Measurements from ENCODE around the gene NNT. TPM values are rescaled to one million over a fixed set of nuclear protein-coding genes. Genes with fewer than 3 reads are reported as not detected.
"Not testable (repeated sequence)": the region's sequence is repeated elsewhere in the genome, so short reads cannot be mapped to it uniquely, and the experiment has no call there.

Gene NNT
- total and polyA plus RNA-seq, 3 experiments from 2014 or later: 43.5 to 87.3 (median 79.7) TPM

- Mint-ChIP-seq H3K9me3 (peaks cover 4 to 19% (median 12%) of the 10 kb centered on the region in 5 donors), H3K4me1 (peaks cover 13 to 53% (median 45%) of the 10 kb centered on the region in 3 donors), H3K27me3 (no peaks in the 10 kb centered on the region), H3K36me3 (peaks cover 46 to 74% (median 63%) of the 10 kb centered on the region in 3 donors), H3K4me3 (no peak overlapping the region), H3K27ac (no peak overlapping the region)
- H3K27ac ChIP-seq (ENCODE audit: low read depth, low read length): no peak overlapping the region
- no peaks in the 10 kb centered on the region for H3K4me1 ChIP-seq (ENCODE audit: insufficient read depth, low read length)
- POLR2A ChIA-PET: no interaction called here
- peaks cover 4% of the 10 kb centered on the region for H3K36me3 ChIP-seq (ENCODE audit: insufficient read depth, low read length)
- no peaks in the 10 kb centered on the region for H3K27me3 ChIP-seq (ENCODE audit: insufficient read depth, low read length, poor library complexity, severe bottlenecking)
- DNase-seq: no peak
- no peak overlapping the region for H3K4me3 ChIP-seq (ENCODE audit: low read length)
- CTCF ChIA-PET: no interaction called here
- H3K9me3 ChIP-seq (ENCODE audit: low read length): peaks cover 4% of the 10 kb centered on the region
Observed at GRCh38 chr5:43691893-43692292, 88.9 kb downstream of the NNT start.

- H3K36me3 Mint-ChIP-seq: peaks cover 49 to 75% (median 62%) of the 10 kb centered on the region in 3 donors
- no peaks in the 10 kb centered on the region for H3K4me1 ChIP-seq (ENCODE audit: insufficient read depth, low read length)
- H3K27me3 Mint-ChIP-seq: no peaks in the 10 kb centered on the region
Observed at GRCh38 chr5:43693411-43693810, 90.4 kb downstream of the NNT start.

GRCh38 chr5:43694027-43694426 lies 91.0 kb downstream of the NNT start:
- H3K4me1 ChIP-seq (ENCODE audit: insufficient read depth, low read length): no peaks in the 10 kb centered on the region
- H3K27ac Mint-ChIP-seq: no peak overlapping the region
- DNase-seq: no peak
- peaks cover 4% of the 10 kb centered on the region for H3K9me3 ChIP-seq (ENCODE audit: low read length)
- POLR2A ChIA-PET: no interaction called here
- no peaks in the 10 kb centered on the region for H3K27me3 ChIP-seq (ENCODE audit: insufficient read depth, low read length, poor library complexity, severe bottlenecking)
- peaks cover 44 to 69% (median 55%) of the 10 kb centered on the region in 3 donors for H3K36me3 Mint-ChIP-seq
- peaks cover 4% of the 10 kb centered on the region for H3K36me3 ChIP-seq (ENCODE audit: insufficient read depth, low read length)
- no peak overlapping the region for H3K4me3 ChIP-seq (ENCODE audit: low read length)
- no peak overlapping the region for H3K4me3 Mint-ChIP-seq
- no peaks in the 10 kb centered on the region for H3K27me3 Mint-ChIP-seq
- CTCF ChIA-PET: no interaction called here
- peaks cover 14 to 49% (median 47%) of the 10 kb centered on the region in 3 donors for H3K4me1 Mint-ChIP-seq
- no peak overlapping the region for H3K27ac ChIP-seq (ENCODE audit: low read depth, low read length)
- H3K9me3 Mint-ChIP-seq: peaks cover 4 to 19% (median 15%) of the 10 kb centered on the region in 5 donors

More at GRCh38 chr5:43693411-43693810, 90.4 kb downstream of the NNT start:
- H3K27me3 ChIP-seq (ENCODE audit: insufficient read depth, low read length, poor library complexity, severe bottlenecking): no peaks in the 10 kb centered on the region
- no peak overlapping the region for H3K27ac ChIP-seq (ENCODE audit: low read depth, low read length)
- H3K36me3 ChIP-seq (ENCODE audit: insufficient read depth, low read length): peaks cover 4% of the 10 kb centered on the region
- DNase-seq: no peak
- H3K4me3 Mint-ChIP-seq: no peak overlapping the region
- H3K4me3 ChIP-seq (ENCODE audit: low read length): no peak overlapping the region
- ChIA-PET CTCF (no interaction called here), POLR2A (no interaction called here)
- peaks cover 4% of the 10 kb centered on the region for H3K9me3 ChIP-seq (ENCODE audit: low read length)
- peaks cover 17 to 55% (median 51%) of the 10 kb centered on the region in 3 donors for H3K4me1 Mint-ChIP-seq
- peaks cover 4 to 19% (median 15%) of the 10 kb centered on the region in 5 donors for H3K9me3 Mint-ChIP-seq
- no peak overlapping the region for H3K27ac Mint-ChIP-seq

- H3K4me3 Mint-ChIP-seq; CTCF ChIA-PET; H3K4me3 ChIP-seq (ENCODE audit: low read length); H3K9me3 ChIP-seq (ENCODE audit: low read length); DNase-seq; H3K27me3 Mint-ChIP-seq; H3K4me1 ChIP-seq (ENCODE audit: insufficient read depth, low read length); H3K27me3 ChIP-seq (ENCODE audit: insufficient read depth, low read length, poor library complexity, severe bottlenecking); H3K27ac Mint-ChIP-seq; H3K27ac ChIP-seq (ENCODE audit: low read depth, low read length); POLR2A ChIA-PET: not testable (repeated sequence)
- Mint-ChIP-seq H3K9me3 (peaks cover 4 to 19% (median 15%) of the 10 kb centered on the region in 5 donors), H3K4me1 (peaks cover 12 to 44% (median 33%) of the 10 kb centered on the region in 3 donors), H3K36me3 (peaks cover 44 to 70% (median 55%) of the 10 kb centered on the region in 3 donors)
- peaks cover 14% of the 10 kb centered on the region for H3K36me3 ChIP-seq (ENCODE audit: insufficient read depth, low read length)
Observed at GRCh38 chr5:43696444-43696843, 93.5 kb downstream of the NNT start.

GRCh38 chr5:43699910-43700309 lies 96.9 kb downstream of the NNT start:
- no peaks in the 10 kb centered on the region for H3K27me3 ChIP-seq (ENCODE audit: insufficient read depth, low read length, poor library complexity, severe bottlenecking)
- no peak overlapping the region for H3K27ac ChIP-seq (ENCODE audit: low read depth, low read length)
- DNase-seq: no peak
- peaks cover 43 to 81% (median 55%) of the 10 kb centered on the region in 3 donors for H3K36me3 Mint-ChIP-seq
- no peaks in the 10 kb centered on the region for H3K4me1 ChIP-seq (ENCODE audit: insufficient read depth, low read length)
- H3K4me3 Mint-ChIP-seq: no peak overlapping the region
- peaks cover 4 to 11% (median 9%) of the 10 kb centered on the region in 5 donors for H3K9me3 Mint-ChIP-seq
- no peak overlapping the region for H3K4me3 ChIP-seq (ENCODE audit: low read length)
- ChIA-PET POLR2A (no interaction called here), CTCF (interaction anchor here (0.5 kb wide), 1 partner anchor 9 kb away, joined by 3 read pairs; no protein-coding TSS in a partner anchor)
- H3K27me3 Mint-ChIP-seq: no peaks in the 10 kb centered on the region
- peak overlapping the region in 1 of 8 donors; percentile 72 for H3K27ac Mint-ChIP-seq
- H3K36me3 ChIP-seq (ENCODE audit: insufficient read depth, low read length): peaks cover 30% of the 10 kb centered on the region
- H3K4me1 Mint-ChIP-seq: peaks cover 8 to 28% (median 16%) of the 10 kb centered on the region in 3 donors
- H3K9me3 ChIP-seq (ENCODE audit: low read length): peaks cover 4% of the 10 kb centered on the region

GRCh38 chr5:43700601-43701000 lies 97.6 kb downstream of the NNT start:
- POLR2A ChIA-PET: no interaction called here
- H3K36me3 ChIP-seq (ENCODE audit: insufficient read depth, low read length): peaks cover 37% of the 10 kb centered on the region

GRCh38 chr5:43701227-43701626 lies 98.2 kb downstream of the NNT start:
- no peak for DNase-seq
- H3K4me3 ChIP-seq (ENCODE audit: low read length): no peak overlapping the region
- no peaks in the 10 kb centered on the region for H3K27me3 ChIP-seq (ENCODE audit: insufficient read depth, low read length, poor library complexity, severe bottlenecking)
- no peaks in the 10 kb centered on the region for H3K9me3 ChIP-seq (ENCODE audit: low read length)
- Mint-ChIP-seq H3K27me3 (no peaks in the 10 kb centered on the region), H3K4me3 (no peak overlapping the region), H3K36me3 (peaks cover 39 to 77% (median 50%) of the 10 kb centered on the region in 3 donors), H3K4me1 (peaks cover 8 to 17% (median 9%) of the 10 kb centered on the region in 3 donors), H3K9me3 (peaks cover 0 to 6% (median 0%) of the 10 kb centered on the region in 5 donors), H3K27ac (peak overlapping the region in 2 of 8 donors; percentile 35 to 47)
- no peak overlapping the region for H3K27ac ChIP-seq (ENCODE audit: low read depth, low read length)
- POLR2A ChIA-PET: no interaction called here
- CTCF ChIA-PET: no interaction called here
- no peaks in the 10 kb centered on the region for H3K4me1 ChIP-seq (ENCODE audit: insufficient read depth, low read length)
- H3K36me3 ChIP-seq (ENCODE audit: insufficient read depth, low read length): peaks cover 37% of the 10 kb centered on the region

More at GRCh38 chr5:43700601-43701000, 97.6 kb downstream of the NNT start:
- Mint-ChIP-seq H3K9me3 (peaks cover 3 to 7% (median 4%) of the 10 kb centered on the region in 5 donors), H3K4me1 (peaks cover 8 to 22% (median 9%) of the 10 kb centered on the region in 3 donors), H3K4me3 (no peak overlapping the region), H3K27me3 (no peaks in the 10 kb centered on the region), H3K27ac (peak overlapping the region in 1 of 8 donors; percentile 47), H3K36me3 (peaks cover 43 to 81% (median 55%) of the 10 kb centered on the region in 3 donors)
- Histone ChIP-seq H3K4me1 (ENCODE audit: insufficient read depth, low read length) (no peaks in the 10 kb centered on the region), H3K27me3 (ENCODE audit: insufficient read depth, low read length, poor library complexity, severe bottlenecking) (no peaks in the 10 kb centered on the region), H3K4me3 (ENCODE audit: low read length) (no peak overlapping the region), H3K9me3 (ENCODE audit: low read length) (no peaks in the 10 kb centered on the region), H3K27ac (ENCODE audit: low read depth, low read length) (no peak overlapping the region)
- no peak for DNase-seq
- CTCF ChIA-PET: no interaction called here

- H3K4me1 Mint-ChIP-seq: peaks cover 4 to 13% (median 6%) of the 10 kb centered on the region in 3 donors
- no peak for DNase-seq
- H3K9me3 Mint-ChIP-seq: peaks cover 0 to 3% (median 0%) of the 10 kb centered on the region in 5 donors
- no peak overlapping the region for H3K4me3 Mint-ChIP-seq
- H3K36me3 Mint-ChIP-seq: peaks cover 36 to 73% (median 44%) of the 10 kb centered on the region in 3 donors
- Histone ChIP-seq H3K27ac (ENCODE audit: low read depth, low read length) (no peak overlapping the region), H3K36me3 (ENCODE audit: insufficient read depth, low read length) (peaks cover 37% of the 10 kb centered on the region), H3K4me3 (ENCODE audit: low read length) (no peak overlapping the region), H3K4me1 (ENCODE audit: insufficient read depth, low read length) (no peaks in the 10 kb centered on the region), H3K9me3 (ENCODE audit: low read length) (no peaks in the 10 kb centered on the region), H3K27me3 (ENCODE audit: insufficient read depth, low read length, poor library complexity, severe bottlenecking) (no peaks in the 10 kb centered on the region)
- ChIA-PET CTCF (no interaction called here), POLR2A (no interaction called here)
- no peak overlapping the region for H3K27ac Mint-ChIP-seq
- H3K27me3 Mint-ChIP-seq: no peaks in the 10 kb centered on the region
Observed at GRCh38 chr5:43702293-43702692, 99.3 kb downstream of the NNT start.

All from CD8-positive, alpha-beta memory T cell (primary cell).